NK-92 treated with Interleukin-12 subunit alpha and Interleukin-12 subunit beta, amount 100 ng/mL, for 24 hours (cell line): Measurements from ENCODE around the gene PTGIR.
A peak's percentile ranks its signal among the peaks of the same experiment; 100 is the strongest.

Source experiments
- DNase-seq: peaks from one replicate; lab custom pipeline; 2025; lab: John Stamatoyannopoulos, UW

Gene PTGIR, protein sequence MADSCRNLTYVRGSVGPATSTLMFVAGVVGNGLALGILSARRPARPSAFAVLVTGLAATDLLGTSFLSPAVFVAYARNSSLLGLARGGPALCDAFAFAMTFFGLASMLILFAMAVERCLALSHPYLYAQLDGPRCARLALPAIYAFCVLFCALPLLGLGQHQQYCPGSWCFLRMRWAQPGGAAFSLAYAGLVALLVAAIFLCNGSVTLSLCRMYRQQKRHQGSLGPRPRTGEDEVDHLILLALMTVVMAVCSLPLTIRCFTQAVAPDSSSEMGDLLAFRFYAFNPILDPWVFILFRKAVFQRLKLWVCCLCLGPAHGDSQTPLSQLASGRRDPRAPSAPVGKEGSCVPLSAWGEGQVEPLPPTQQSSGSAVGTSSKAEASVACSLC

DNA sequence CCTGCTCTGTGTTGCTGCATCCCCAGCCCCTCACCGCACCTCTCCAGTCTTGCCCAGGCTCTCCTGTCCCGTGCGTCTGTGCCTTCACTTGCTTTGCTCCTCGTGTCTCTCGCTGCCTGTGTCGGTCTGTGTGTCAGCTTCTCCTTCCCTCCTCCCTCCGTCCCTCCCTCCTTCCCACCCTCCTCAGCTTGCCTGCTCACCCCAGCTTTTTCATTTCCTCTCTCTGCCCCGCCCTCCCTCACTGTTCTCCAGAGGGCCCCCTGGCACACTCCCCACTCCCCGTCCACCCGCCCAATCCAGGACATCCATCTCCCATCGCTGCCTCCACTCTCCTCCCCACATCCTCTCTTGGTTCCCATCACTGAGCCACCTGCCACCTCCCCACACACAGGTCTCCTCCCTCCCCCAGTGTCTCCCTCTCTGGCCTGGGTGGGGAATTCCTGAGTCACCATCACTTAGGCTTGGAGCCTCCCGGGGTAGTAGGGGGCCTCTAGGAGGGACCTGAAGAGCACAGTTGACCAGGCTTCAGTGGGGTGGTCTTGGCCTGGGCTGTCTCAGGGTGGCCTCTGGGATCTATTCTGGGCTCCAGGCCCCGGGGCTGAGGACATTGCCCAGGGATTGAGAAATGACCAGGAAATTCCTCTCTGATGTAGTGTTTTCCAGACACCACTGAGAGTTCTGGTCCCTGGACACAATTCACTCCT lies at the start of gene PTGIR:
TSS of gene PTGIR (minus strand) at position 132 of the 704 bp plus-strand sequence. CDS start 864 bp downstream, outside the sequence.
- no peak for DNase-seq

DNA sequence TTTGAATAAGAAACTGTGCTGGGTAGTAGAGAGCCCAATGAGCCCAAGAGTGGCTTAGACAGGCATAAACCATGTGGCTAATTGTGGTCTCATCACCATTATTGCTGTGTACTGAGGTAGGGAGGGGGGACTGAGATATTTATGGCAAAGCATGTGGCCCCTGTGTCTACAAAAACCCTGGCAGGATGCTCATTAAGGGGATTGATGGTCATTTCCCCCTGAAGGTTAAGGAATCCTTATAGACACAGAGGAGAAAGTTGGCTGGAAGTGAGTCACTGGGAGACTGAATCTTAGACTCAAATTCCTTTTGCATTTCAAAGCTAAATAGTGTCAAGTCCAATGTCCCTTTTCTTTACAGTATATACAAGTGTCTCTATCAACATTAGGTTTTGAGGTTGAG lies 45.9 kb upstream of the PTGIR start:
- DNase-seq: no peak

DNA sequence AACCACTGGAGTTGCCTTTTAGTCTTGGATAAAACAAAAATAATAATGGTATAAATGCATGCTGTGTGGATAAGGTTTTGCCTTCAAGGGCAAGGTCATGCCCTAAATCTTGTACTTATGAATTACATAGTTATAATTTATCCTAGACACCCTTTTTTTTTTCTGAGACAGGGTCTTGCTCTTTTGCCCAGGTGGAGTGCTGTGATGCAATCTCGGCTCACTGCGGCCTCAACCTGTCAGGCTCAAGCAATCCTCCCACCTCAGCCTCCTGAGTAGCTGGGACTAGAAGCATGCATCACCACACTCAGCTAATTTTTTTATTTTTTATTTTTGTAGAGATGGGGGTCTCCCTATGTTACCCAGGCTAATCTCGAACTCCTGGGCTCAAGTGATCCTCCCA lies 43.8 kb upstream of the PTGIR start:
- DNase-seq: no peak

- DNase-seq: no peak
Observed at GRCh38 chr19:46665072-46665471, 40.2 kb upstream of the PTGIR start.

DNA sequence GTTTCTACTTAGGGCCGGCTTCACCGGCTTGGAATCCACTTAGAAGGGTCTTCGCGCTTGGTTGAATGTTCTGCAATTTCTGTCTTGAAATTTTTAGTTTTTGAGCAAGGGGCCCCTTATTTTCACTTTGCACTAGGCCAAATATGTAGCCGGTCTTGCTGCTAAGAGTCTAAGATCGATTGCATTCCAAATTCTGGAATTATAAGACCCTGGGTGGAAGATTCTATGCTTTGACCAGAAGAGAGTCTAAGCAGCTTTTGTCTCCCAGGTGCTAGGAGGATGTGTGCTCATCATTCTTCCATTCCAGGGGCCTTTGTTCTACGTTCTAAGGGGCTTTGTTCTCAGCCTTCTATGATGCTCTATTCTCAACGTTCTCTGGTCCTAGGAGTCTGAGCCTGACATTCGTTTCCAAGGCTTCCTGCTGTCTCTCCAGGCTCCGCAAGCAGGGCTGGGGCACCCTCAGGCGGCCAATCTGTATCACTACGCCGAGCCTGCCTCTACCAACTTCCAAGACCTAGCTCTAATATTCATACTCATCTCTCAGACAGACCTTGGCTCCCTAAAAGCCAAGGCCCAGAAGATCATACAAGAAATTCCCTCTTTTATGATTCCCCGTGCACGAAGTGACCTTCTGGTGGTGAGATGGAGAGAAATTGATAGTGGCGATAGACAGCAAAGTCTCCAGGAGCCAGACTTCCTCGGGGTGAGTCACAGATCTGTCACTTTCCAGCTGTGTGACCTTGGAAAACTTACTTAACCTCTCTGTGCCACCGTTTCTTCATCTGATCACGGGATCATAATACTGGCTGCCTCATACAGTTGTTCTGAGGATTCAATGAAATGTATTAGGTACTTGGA lies 37.1 kb upstream of the PTGIR start:
- DNase-seq: peak; percentile 38

DNA sequence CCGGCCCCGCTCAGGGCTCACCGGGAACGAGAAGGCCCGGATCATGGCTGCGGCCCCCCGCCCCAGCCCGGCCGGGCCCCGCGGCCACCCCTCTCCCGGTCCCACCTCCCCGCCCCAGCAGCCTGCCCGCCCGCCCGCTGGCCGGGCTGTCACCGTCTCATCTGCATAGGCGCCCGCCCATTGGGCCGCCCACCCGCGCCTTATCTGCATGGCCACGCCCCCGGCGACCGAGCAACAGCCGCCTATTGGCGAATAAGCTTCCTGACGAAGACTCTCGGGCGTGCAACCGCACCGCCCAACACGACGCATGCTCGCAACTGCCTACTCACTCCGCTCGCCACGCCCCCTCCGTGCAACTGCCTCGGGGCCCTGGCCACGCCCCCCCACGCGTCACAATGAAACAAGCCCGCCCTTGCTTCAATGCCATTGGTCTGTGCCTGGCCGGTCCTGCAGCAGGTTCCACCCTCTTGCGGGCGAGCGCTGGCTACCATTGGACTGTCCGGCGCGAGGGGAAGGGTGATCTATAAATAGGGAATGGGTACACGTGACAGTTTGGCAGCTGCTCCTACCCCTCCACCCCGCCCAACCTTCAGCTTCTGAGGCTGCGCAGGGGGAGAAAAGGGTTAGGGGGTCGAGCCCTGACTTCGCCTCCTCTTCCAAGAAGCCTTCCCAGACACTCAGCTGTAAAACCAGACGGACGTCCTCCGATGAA lies 36.3 kb upstream of the PTGIR start, which contains the start of gene DACT3:
TSS of gene DACT3 (minus strand) at position 163 of the 712 bp plus-strand sequence. CDS start at position 45, 118 bp downstream.
- peak; percentile 100 for DNase-seq

DNA sequence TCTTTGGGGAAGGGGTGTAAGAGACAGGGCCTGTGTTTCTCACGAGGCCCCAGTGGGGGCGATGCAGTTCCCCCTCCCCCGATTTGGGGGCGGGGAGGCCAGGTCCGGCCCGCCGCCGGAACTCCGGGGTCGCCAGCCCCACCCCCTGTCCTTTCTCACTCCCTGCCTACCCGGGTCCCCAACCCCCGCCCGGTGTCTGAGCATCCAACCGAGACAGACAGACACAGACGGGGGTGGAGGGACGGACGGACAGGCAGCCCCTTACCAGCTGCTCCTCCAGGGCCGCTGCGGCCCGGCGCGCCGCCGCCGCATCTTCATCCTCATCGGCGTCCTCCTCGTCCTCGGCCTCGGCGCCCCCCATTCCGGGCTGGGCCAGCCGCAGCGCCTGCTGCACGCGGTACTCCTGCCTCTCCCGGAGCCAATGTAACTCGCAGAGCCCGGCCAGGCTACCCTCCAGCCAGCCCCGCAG lies 35.7 kb upstream of the PTGIR start:
- no peak for DNase-seq

DNA sequence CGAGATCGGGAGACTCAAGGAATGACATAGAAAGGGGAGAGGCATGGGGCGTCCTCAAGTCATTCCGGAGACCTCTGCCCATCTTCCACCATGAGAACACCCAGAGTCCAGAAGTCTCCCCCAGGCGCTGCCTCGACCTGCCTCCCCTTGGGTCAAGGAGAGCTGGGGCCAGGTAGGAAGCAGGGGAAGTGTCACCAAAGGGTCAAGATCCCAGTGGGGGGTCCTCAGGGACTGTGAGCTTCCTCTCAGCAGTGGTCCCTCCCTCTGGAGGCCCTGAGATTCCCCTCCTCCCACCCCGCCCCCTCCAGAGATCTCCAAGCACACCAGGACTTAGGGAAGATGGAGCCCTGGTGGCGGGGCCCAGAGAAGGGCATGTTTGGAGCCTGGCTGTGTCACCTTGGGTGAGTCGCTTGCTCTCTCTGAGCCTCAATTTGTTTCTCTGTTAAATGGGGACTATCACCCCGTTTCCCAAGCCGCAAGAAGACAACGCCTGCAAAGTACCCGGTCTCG lies 35.2 kb upstream of the PTGIR start:
- no peak for DNase-seq

DNA sequence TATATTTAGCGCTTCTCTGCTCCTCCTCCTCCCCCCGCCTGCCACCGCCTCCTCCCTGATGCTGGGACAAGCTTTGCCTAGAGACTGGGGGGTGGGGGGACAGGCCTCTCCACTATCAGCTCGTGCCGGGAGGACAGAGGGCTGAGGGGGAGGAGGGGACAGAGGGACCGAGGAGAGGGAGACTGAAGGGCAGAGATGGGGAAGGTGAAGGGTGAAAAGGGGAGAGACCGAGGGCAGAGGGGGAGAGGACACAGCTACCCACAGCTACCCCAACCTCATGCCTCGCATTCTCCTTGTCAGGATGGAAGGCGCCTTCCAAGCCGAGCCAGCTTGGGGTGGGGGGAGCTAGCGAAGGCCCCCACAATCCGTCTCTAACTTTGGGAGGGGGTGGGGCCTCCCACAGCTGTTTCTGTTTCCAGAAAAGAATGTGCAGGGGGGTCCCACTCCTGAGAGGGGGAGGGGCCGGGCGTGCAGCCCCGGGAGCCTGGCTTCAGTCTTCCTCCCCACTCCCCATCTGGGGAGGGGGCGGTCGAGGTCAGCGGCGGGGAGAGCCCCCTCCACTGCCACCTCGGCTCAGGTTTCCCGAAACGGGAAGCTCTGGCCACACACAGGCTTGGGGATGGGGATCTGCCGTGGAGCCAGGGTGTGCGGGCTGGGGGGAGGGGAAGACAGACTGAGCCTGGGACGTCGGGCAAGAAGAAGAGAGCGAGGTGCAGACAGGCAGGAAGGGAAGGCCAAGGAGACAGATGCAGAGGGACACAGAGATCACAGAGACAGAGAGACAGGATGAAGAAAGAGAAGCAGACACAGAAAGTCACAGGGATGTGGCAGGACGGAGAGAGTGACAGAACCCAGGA lies 34.5 kb upstream of the PTGIR start:
- no peak for DNase-seq

- DNase-seq: no peak
Observed at GRCh38 chr19:46656541-46656940, 31.7 kb upstream of the PTGIR start.

DNA sequence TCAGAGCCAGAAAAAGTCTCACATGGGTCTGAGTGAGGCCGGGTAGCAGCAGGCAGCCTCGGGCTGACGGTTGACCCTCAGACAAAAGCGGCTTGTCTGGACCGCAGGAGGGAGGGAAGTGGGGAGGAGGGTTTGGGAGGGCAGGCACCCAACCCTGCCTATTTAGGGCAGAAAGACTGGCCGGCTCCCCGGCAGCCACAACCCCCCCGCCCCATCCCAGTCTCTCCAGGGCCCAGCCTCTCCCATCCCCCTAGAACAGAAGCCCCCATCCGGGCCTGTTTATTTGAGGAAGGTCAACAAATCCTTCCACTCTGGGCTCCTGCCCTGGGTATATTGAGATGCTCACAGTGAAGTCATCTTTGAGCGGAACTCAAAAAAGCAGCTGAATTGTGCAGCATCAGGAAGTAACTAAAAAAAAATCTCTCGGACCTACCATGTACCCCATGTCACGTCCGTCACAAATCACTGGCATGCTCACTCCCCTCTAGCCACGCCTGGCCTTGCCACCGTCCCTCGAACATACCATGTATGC lies 29.8 kb upstream of the PTGIR start:
- no peak for DNase-seq

GRCh38 chr19:46650445-46650844 lies 25.6 kb upstream of the PTGIR start:
- DNase-seq: no peak

- no peak for DNase-seq
Observed at GRCh38 chr19:46648961-46649960, 24.4 kb upstream of the PTGIR start.

DNA sequence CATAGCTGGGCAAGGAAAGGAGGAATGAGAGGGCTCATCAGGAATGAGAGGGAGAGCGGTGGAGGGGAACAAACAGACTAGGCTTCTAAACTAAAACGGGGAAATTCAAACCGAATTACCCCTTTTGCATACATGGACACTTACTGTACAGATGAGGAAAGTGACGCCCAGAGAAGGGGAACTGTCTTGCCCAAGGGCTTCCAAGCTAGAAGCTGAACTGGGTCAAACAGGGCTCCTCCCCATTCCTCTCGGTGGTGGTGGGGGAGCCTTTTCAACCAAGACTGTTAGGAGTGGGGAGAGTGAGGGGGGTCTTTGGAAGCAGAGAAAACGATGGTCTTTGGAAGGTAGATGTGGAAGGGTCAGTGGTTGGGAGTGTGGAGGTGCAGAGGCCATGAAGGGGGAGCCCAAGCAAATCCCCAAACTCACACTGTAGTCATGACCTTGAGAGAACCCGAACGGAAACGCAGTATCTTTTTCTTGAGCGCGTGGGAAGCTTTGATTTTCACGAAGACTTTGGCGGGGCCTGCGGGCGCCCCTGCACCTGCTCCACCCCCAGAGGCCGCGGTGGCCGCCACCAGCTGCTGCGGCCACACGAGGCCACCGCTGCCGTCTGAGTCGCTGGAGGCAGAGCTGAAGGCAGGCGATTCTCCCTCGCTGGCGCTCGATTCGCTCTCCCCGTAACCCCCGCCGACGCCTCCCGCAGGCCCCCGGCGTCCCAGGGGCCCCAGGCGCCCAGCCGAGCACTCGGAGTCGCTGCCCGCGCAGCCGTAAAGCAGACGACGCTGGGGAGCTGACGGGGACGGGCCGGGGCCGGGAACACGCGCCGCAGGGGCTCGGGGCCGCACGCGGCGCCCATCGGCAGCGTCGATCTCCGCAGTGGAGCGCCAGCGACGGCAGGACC lies 23.4 kb upstream of the PTGIR start:
- DNase-seq: no peak

DNA sequence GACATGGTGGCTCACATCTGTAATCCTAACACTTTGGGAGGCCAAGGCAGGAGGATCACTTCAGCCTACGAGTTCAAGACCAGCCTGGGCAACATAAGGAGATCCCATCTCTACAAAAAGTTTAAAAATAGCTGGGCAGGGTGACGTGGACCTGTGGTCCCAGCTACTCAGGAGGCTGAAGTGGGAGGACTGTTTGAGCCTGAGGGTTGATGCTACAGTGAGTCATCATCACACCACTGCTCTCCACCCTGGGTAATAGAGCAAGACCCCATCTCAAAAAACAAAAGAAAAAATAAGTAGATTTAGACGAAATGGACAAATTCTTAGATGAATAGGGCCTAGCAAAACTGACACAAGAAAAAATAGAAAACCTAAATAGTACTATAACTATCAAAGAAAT lies 21.5 kb upstream of the PTGIR start:
- DNase-seq: no peak

- DNase-seq: no peak
Observed at GRCh38 chr19:46644720-46645119, 19.8 kb upstream of the PTGIR start.

DNA sequence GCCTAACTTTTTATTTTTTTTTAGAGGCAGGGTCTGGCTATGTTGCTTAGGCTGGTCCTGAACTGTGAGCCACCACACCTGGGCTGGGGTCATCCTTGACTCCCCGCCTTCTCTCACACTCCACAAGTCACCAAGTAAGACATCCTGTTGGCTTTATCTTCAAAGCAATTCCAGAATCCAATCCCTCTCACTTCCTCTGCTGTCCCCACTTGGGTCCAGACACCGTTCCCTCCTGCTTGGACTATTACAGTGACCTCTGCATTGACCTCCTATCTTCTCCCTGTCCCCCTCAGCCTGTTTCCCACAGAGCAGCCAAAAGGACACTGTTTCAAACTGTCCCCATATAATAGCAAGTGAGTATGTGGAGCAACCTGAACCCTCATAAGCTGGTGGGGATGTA lies 15.8 kb upstream of the PTGIR start:
- DNase-seq: no peak
